Stimulated activated CD4-positive, alpha-beta T cell treated with anti-CD3 and anti-CD28 coated beads, TNF-alpha, amount 100 ng/mL, for 24 hours (primary cell): ENCODE data around the gene ZNF628.
A peak's percentile ranks its signal among the peaks of the same experiment; 100 is the strongest.
"Not testable (repeated sequence)": the region's sequence is repeated elsewhere in the genome, so short reads cannot be mapped to it uniquely, and the experiment has no call there.

Source experiments
- DNase-seq, 3 experiments: peaks; one replicate each; pipeline ENCODE4 v3.0.0-alpha.2; 2020; ENCODE audit warnings: low read depth in 3 of 3

ZNF628 gene

DNA sequence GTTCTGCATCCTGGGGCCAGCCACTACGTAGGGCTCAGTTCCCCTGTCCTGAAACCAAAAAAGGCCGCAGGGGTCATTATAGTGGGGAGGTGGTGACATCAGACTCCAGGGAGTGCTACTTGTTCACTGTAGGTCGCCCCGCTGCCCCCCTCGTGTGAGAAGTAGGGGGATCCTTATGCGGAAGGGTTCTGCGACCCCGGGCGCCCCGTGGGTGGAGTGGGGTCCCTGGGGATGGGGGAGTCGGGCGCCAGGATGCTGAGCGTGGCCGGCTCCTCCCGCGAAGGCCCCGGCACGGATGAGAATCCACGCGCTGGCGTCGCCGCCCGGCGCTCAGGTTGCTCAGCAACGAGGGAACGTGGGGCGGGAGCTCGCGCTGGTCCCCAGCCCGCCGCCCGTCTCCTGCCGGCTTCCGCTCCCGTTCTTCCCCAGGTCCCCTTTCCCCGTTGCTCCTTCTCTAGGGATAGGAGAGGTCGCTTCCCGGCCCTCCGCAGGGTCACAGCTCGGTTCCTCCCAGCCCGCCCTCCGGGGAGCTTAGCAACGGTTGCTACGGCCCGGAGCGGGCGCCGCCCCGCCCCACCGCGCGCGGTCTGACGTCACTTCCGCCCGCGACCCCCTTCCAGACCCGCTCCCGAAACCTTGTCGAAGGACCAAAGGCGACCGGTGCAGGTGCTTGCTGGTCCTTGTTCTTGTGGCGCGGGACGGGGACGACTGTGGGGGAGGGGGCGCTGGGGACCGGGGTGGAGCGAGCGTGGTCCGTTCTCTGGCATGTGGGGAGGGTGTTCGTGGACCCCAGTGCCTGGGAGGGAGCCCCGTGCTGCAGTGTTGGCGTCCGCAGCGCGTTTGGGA, 8.4 kb downstream of the ZNF628 start, which contains the start of gene NAT14:
NAT14 (plus strand) TSS at position 596 of the 846 bp plus-strand sequence. CDS start 521 bp downstream, outside the sequence.
- peak in 2 of 3 experiments; percentile 46 to 65 for DNase-seq

DNA sequence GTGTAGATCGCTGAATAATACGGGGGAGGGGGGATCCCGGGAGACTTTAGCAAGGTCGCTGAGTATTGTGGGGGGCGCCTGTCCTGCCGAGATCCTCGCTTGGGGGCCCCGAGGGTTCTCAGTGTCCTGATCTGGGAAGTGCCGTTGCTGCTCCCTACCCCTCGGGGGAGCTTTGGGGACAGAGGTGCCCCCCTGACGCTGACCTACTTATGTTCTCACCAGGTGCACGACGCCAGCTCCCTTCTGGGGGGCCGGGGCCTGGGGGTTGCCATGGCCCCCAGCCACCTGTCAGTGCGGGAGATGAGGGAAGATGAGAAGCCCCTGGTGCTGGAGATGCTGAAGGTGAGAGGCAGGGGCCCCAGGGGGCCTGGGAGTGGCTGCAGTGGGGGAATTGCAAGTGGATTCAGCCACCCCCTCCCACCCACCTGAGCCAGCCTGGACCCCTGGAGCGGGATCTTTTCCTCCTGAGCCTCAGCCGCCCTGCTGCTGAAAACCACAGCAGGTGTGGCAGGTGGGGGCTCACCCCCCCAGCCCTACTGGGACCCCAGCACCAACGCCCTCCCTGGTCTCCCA, 9.1 kb downstream of the ZNF628 start:
- no peak for DNase-seq

DNA sequence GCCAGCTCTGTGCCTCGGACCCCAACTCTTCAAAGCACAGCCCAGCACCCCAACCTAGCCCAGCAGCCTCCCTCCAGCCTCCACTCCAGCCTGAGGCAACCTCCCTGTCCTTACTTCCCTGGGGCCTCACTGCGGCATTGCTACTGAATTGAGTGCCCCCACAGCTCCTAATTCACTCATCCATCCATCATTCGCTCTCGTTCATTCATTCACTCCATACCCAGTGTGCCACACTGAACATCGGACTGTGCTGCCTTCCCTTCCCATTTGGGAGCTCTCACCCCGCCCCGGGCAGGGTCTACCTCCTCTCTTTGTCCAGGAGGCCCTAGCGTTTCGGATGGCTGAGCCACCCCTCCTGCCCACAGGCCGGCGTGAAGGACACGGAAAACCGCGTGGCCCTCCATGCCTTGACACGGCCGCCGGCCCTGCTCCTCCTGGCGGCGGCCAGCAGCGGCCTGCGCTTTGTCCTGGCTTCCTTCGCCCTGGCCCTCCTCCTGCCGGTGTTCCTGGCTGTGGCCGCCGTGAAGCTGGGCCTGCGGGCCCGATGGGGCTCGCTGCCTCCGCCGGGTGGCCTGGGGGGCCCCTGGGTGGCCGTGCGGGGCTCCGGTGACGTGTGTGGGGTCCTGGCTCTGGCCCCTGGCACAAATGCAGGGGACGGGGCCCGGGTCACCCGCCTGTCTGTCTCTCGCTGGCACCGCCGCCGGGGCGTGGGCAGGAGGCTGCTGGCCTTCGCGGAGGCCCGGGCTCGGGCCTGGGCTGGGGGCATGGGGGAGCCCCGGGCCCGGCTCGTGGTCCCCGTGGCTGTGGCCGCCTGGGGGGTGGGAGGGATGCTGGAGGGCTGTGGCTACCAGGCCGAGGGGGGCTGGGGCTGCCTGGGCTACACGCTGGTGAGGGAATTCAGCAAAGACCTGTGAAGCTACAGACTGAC, 9.9 kb downstream of the ZNF628 start:
- no peak for DNase-seq

DNA sequence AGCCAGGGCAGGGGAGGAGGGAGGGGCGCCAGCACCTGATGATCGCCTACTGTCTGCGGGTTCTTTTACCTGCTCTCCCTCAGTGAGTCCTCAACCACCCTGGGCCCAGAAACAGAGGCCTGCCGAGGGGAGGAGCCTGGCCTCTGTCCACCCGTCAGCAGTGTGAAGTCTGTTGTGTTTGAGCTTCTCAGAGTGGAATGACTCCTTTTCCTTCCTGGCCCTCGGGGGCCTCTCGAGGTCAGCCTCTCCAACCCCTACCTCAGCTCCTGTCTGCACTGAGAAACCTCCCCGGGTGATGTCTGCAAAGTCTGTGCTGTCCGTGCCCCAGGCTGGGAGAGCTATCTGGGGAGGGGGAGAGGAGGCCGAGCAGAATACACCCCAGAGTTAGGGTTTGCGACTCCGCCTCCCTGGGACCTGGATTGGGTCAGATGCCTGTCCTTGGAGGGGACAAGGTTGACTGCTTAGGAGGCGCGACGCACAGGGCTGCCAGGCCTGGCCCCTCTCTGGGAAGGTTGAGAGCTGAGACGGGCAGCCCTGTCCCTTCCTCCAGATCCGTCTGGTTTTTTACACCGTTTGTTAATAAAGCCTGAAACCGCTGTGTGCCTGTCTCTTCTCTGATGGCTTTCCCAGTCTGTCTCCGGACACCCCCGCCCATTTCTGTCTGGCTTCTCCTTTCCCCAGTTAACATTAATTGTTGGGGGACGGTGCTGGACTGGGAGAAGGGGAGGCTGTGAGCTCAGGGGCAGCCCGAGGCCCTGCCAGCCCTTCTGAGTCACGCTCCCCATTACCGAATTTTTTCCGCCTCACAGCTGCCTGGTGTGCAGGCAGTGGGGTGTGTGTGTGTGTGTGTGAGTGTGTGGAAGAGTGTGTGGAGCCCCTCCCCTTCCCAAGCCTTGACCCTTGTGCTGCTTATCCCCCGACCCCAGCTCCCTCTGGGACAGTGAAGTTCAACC, 10.8 kb downstream of the ZNF628 start:
- peak in 2 of 3 experiments; percentile 26 to 72 for DNase-seq

DNA sequence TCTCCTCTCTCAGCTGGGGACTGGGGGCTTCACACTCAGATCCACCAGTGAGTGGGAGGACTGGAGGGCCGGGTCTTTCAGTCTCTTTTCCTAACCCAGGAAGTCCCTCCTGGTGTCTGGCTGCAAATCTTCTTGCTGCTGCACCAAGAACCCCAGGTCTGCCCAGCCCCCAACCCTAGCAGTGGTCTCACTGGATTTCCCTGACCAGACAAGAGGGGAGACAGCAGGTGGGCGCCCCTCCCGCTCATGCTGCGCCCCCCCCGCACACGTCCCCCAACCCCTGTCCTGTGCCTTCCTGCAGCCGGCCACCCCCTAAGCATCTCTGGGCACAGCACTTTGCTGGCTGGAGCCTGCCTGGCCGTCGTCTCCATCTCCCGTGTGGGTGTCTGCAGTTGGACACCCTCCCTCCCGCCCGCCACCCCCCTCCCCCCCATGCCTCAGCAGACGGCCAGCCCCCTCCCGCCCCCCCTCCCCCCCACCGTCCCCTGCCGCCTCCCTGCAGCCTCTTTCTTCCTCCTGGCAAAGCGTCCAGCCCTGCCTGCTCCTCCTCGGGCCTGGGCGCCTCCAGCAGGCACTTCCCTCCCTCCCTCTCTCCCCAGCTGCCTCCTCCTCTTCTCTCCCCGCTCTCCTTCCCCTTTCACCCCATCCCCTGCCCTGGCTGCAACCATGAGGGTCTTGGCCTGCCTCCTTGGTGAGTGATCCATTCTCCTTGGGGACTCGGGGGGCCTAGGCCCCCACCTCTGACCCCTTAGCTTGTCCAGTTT, 11.7 kb downstream of the ZNF628 start, which contains the start of gene SSC5D:
SSC5D (plus strand) TSS at position 513 of the 764 bp plus-strand sequence; CDS start at position 667, 154 bp downstream.
- DNase-seq = no peak

DNA sequence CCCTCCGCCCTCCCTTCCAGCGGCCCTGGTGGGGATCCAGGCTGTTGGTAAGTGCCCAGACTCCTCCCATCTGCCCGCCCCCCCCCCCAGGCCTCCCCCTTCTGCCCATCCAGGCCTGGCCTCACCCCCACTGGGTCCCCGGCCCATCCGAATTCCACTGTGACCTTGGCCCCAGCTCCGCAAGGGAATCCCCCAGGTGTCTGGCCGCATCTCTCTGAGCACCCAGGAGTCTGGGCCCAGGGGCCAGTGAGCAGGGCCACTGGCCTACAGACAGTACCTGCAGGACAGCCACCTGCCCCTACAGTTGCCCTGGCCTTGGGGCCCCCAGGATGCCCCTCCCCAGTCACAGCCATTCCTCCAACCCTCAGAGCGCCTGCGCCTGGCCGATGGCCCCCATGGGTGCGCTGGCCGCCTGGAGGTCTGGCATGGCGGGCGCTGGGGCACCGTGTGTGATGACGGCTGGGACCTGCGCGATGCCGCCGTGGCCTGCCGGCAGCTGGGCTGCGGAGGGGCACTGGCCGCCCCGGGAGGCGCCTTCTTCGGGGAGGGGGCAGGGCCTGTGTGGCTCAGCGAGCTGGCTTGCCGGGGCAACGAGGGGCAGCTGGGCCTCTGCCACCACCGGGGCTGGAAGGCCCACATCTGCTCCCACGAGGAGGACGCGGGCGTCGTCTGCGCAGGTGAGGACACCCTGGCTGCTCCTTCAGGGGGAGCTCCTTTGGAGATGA, 12.7 kb downstream of the ZNF628 start:
- no peak for DNase-seq

DNA sequence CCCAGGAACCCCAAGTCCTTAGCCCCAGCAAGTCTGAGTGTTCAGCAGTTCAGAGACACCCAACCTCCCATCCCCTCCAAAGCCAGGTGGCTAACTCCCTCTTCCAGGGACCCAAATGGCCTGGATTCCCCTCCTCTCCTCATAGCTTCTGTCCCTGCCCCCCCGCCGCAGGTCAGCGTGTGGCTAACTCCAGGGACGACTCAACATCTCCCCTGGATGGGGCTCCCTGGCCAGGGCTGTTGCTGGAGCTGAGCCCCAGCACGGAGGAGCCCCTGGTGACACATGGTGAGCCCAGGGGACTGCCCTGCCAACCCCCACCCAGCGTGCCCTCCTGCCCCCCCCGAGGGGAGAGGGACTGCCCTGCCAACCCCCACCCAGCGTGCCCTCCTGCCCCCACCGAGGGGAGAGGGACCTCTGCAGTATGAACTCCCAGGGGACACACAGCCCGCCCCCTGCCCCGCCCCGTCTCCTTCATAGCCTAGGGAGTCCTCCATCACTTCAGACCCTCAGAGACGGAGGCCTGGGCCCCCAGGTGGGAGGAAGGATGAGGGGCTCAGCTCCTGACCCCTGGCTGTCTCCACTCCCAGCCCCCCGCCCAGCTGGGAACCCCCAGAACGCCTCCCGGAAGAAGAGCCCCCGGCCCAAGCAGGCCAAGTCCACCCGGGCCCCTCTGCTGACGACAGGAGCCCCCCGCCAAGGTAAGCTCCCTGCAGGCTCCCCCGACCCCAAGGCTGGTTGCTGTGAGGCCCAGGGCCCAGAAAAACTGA, 13.5 kb downstream of the ZNF628 start:
- no peak for DNase-seq

DNA sequence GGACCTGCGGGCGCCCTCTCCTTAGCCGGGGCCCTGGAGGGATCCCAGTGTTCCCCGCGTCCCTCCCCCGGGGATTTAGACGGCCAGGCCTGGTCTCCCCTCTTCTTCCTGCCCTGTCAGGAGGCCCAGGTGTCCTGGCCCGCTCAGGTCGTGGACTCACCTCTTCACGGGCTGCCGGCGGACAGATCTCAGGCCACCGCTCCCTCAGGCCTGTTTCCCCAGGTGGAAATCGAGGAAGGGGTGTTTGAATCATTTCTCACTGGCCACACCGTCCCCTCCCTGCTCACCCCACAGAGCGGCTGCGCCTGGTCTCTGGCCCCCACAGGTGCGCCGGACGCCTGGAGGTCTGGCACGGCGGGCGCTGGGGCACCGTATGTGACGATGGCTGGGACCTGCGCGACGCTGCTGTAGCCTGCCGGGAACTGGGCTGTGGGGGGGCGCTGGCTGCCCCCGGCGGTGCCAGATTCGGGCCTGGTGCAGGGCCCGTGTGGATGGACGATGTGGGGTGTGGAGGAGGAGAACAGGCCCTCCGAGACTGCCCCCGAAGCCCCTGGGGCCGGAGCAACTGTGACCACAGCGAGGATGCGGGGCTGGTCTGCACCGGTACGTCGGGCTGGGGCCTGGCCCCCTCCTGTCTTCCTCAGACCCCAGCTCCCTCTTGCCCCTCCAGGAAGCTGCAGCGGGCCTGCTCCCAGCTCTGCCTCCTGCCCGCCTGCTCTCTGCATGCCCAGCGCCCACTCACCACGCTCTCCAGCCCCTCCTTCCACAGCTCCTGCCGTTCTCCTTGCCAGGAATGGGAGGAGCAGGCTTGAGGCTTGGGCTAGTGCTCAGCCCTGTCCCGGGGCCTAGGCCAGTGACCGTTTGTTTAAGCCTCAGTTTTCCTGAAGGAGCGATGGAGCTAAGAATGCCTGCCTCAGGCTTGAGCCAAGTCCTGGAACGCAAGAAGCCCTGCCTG, 14.3 kb downstream of the ZNF628 start:
- DNase-seq = no peak

DNA sequence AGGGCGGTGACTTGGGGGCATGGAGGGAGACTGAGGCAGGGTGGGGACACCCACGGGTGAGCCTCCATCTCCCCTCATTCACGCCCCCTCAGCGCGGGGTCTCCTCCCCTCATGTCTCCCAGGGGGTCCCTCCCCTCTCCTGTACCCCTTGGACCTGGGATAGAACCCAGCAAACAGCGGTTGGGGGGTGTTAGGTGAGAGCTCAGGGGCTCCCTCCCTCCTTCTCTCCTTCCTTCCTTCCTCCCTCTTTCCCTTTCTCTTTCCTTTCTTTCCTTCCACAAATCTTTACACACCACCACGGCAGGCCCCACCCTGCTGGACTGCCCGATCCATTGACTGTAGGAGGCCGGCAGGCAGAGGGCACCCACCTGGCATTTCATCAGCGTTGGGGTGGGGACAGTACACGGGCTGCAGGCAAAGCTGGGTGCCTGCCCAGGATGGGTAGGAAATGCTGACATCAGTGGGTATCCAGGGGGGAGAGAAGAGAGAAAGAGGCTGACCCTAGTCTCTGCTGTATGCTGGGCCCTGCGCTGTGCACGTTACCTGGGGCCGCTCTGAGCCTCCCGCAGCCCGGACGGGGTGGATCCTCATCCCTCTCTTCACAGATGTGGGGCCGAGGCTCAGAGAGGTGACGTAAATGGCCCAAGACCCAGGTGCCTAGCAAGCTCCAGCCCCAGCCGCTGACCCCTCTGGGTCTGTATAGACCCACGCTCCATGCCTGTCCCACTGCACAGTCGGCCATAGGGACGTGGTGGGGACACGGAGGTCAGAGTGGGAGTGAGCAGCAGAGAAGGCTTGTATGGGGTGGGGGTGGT, 15.3 kb downstream of the ZNF628 start:
- no peak for DNase-seq

DNA sequence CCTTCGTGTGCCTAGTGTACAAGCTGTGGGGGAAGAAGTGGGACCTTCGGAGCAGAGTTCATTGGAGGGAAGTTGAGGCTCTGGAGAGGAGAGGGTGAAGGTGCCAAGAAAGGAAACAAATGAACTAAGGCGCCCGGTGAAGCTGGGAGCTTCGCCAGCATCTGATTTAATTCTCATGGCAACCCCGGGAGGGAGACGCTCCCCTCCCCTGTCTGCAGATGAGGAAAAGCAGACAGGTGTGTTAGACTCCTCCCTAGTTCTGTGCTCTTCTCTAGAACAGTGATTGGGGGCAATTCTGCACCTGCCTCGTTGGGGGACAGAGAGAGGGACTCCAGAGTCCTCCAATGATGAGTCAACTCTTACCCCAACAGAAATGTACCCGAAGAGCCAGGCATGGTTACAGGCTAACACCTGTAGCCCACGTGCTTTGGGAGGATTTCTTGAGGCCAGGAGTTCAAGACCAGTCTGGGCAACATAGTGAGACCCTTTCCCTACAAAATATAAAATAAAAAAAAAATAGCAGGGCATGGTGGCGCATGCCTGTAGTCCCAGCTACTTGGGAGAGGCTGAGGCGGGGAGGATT, 16.0 kb downstream of the ZNF628 start:
- no peak for DNase-seq

DNA sequence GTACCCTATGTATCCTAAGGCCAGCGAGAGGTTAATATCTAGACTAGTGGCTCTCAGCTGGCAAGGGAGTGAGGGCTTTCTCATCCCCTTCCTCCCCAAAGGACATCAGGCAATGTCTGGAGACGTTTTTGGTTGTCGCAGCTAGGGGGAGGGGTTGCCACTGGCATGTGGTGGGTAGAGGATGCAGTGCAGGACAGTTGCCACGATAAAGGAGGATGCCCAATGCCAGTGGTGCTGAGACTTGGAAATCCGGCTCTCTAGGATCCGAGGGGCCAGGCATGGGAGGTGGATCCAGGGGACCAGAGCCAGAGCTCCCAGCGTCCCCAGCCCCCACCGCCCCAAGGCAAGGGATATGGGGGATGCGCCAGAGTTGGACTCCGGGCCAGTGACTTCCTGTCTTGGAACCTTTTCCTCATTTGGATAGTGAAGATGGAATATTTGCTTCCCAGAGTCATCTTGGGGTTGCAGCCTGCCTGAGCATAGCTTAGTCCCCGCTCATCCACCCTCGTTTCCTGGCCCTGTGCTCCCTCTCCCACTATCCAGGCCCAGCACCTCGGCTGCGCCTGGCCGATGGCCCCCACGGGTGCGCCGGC, 16.7 kb downstream of the ZNF628 start:
- DNase-seq = no peak

DNA sequence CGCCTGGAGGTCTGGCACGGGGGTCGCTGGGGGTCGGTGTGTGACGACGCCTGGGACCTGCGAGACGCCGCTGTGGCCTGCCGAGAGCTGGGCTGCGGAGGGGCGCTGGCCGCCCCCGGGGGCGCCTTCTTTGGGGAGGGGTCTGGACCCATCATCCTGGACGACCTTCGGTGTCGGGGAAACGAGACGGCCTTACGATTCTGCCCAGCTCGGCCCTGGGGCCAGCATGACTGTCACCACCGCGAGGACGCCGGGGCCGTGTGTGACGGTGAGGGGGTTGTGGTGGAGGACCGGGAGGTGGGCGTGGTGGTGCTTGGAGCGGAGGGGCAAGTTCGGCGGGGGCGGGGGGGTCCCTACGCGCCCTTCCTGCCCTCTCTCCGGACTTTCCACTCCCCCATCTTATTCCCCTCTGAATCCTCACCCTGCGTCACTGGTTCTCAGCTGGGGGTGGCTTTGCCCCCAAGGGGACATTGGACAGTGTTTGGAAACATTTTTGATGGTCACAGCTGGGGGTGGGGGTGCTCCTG, 17.3 kb downstream of the ZNF628 start:
- DNase-seq = no peak

DNA sequence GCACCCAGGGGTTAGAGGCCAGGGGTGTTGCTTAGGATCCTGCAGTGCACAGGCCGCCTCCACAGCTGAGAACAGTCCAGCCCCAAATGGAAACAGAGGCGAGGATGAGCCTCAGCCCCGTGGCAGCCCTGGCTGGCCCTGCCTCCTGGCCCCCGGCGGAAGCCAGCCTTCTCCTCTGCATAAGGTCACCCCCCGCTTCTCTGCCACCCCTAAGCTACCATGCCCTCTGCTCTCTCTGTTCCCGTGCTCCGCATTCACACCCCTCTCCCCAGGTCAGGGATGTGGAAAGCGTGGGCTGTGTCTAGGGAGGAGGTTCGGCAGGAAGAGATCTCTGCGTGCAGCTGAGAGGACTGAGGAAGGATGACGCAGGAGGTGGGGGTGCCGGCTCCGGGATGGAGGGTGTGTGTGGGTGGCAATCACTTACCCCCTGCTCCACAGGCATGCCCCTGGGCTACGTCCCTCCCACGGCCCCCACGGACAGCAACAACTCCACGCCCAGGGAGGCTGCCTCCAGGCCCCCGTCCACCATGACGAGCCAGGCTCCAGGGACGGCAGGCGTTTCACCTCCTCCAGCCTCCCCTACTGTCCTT, 17.9 kb downstream of the ZNF628 start:
- DNase-seq = no peak

DNA sequence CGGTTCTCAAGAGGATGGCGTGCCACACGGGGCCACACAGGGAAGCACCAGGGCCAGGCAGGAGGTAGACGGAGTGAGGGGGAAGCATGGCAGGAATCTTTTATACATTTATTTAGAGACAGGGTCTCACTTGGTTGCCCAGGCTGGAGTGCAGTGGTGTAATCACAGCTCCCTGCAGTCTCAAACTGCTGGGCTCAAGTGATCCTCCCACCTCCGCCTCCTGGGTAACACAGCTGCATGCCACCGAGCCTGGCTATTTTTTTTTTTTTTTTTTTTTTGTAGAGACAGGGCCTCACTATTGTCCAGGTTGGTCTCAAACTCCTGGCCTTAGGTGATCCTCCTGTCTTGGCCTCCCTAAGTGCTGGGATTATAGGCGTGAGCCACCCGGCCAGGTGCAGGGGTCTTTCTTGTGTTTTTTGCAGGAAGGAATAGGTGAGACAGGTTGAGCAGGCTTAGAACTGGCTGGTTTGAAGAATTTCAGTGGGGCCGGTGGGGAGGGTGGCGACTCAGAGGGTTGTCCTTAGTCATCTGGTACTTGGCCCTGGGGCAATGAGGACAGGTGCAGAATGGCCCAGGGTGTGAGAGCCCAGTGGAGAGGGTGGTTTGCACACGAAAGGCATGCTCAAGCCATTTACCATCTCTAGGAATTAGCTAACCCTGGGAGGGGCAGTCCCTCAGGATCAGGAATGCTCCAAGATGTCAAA, 19.4 kb downstream of the ZNF628 start:
- no peak for DNase-seq

DNA sequence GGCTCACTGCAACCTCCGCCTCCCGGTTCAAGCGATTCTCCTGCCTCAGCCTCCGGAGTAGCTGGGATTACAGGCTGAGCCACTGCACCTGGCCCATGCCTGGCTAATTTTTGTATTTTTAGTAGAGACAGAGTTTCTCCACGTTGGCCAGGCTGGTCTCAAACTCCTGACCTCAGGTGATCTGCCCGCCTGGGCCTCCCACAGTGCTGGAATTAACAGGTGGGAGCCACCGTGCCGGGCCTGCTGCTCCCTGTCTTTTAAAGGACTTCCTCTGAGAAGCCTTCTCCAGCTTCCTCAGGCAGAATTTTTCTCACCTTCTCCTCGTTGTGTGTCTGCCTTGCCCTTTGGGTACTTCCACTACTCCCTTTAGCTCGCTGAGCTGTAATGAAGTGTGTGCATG, 20.4 kb downstream of the ZNF628 start:
- not testable (repeated sequence) for DNase-seq
